Osteocyte (in vitro differentiated cells): Measurements from ENCODE around the gene PCNX1. TPM values are rescaled to one million over a fixed set of nuclear protein-coding genes. Genes with fewer than 3 reads are reported as not detected.

Experiments used
- DNase-seq: peaks from one replicate; pipeline ENCODE4 v3.0.0; 2021; ENCODE audit warnings: mixed read lengths; ENCODE audit not compliant: unreplicated experiment; ENCODE audit errors: extremely low spot score
- H3K27ac Mint-ChIP-seq: one replicate; pipeline ENCODE4 v1.8.0; 2021; ENCODE audit warnings: mild to moderate bottlenecking, mixed read lengths; ENCODE audit not compliant: unreplicated experiment
- H3K27me3 Mint-ChIP-seq: one replicate; pipeline ENCODE4 v1.8.0; 2021; ENCODE audit warnings: mixed read lengths; ENCODE audit not compliant: unreplicated experiment
- H3K36me3 Mint-ChIP-seq: one replicate; pipeline ENCODE4 v1.8.0; 2021; ENCODE audit warnings: mixed read lengths; ENCODE audit not compliant: unreplicated experiment
- H3K4me1 Mint-ChIP-seq: one replicate; pipeline ENCODE4 v1.8.0; 2021; ENCODE audit warnings: mixed read lengths; ENCODE audit not compliant: unreplicated experiment
- H3K4me3 Mint-ChIP-seq: one replicate; pipeline ENCODE4 v1.8.0; 2021; ENCODE audit warnings: mild to moderate bottlenecking, moderate library complexity, mixed read lengths; ENCODE audit not compliant: unreplicated experiment
- H3K9me3 Mint-ChIP-seq: one replicate; pipeline ENCODE4 v1.8.0; 2021; ENCODE audit warnings: mixed read lengths; ENCODE audit not compliant: unreplicated experiment
- CTCF ChIP-seq: fragments of 200-600 bp; sonication (generic); IDR thresholded peaks from 2 replicates; pipeline ENCODE4 v1.5.0; 2021; ENCODE audit warnings: antibody characterized with exemption, mild to moderate bottlenecking, moderate library complexity
- total RNA-seq: library from RNA; stranded (reverse); gene quantifications from 2 replicates; pipeline ENCODE4 v1.2.1, GENCODE V29; 2021

Gene PCNX1
- total RNA-seq, 1 donor from 2014 or later: 72.2 TPM

DNA sequence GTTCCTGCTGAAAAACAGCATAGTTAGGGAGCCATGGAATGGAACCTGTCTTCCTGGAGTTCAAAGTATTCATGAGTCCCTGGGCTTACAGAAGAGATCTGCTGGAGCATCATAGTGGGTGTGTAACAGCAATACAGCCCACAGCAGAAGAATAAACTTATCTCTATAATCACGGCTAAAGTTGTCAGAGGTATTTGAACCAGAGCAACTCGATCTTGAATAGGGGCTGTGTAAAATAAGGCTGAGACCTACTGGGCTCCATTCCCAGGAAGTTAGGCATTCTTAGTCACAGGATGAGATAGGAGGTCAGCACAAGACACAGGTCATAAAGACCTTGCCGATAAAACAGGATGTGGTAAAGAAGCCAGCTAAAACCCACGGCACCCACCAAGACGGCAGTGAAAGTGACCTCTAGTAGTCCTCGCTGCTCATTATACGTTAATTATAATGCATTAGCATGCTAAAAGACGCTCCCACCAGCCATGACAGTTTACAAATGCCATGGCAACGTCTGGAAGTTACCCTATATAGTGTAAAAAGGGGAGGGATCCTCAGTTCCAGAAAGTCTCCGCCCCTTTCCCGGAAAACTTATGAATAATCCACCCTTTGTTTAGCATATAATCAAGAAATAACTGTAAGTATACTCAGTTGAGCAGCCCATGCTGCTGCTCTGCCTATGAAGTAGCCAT is 223.4 kb downstream of the PCNX1 start:
- TF ChIP-seq CTCF: no peak
- H3K4me3 Mint-ChIP-seq: no peak overlapping the region
- no peaks in the 10 kb centered on the region for H3K9me3 Mint-ChIP-seq
- peak; percentile 27 for DNase-seq
- H3K27me3 Mint-ChIP-seq: no peaks in the 10 kb centered on the region
- H3K4me1 Mint-ChIP-seq: no peaks in the 10 kb centered on the region
- no peaks in the 10 kb centered on the region for H3K36me3 Mint-ChIP-seq
- no peak overlapping the region for H3K27ac Mint-ChIP-seq

DNA sequence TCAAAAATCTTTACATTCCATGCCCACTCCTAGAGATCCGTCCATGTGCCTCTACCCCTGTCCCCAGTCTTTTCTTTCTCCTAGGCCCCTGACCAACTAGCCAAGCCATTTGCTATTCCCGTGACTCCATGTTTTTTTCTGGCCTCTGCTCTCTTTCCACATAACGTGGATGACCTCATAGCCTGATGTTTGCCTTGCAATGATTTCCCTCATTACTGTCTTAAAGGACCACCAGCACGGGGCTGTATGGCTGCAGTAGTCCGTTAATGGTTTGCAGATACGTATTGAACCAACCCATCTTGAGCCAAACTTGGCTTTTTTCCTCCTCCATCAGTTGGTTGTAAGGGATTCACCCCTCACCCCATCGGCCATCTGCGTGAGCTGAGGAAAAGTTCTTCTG is 226.0 kb downstream of the PCNX1 start:
- no peak for TF ChIP-seq CTCF
- peak; percentile 57 for DNase-seq
- H3K4me1 Mint-ChIP-seq: no peaks in the 10 kb centered on the region

DNA sequence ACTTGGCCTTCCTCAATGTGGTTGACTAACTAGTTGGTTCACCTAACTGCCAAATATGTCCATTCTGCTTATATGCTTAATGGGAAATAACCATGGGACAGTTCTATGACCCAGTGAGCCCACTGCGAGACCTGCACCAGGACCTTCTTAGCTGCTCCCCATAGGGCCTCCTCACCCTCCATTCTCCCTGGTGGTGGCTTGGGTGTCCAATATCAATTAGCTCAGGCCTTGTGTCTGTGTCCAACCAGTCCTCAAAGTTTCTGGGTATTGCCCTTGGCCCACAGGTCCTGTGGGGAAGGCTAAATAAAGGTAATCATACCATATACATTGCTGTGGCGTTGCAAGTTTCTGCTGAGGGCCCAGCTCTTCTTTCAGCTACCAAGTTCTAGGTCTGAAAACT is 228.2 kb downstream of the PCNX1 start:
- TF ChIP-seq CTCF: no peak
- Mint-ChIP-seq H3K27ac (no peak overlapping the region), H3K4me3 (no peak overlapping the region), H3K27me3 (no peaks in the 10 kb centered on the region), H3K4me1 (no peaks in the 10 kb centered on the region), H3K9me3 (peaks cover 14% of the 10 kb centered on the region), H3K36me3 (no peaks in the 10 kb centered on the region)
- DNase-seq: peak; percentile 23

More for the DNA sequence above, 226.0 kb downstream of the PCNX1 start:
- H3K36me3 Mint-ChIP-seq: no peaks in the 10 kb centered on the region
- H3K27me3 Mint-ChIP-seq: no peaks in the 10 kb centered on the region
- H3K4me3 Mint-ChIP-seq: no peak overlapping the region
- no peak overlapping the region for H3K27ac Mint-ChIP-seq
- peaks cover 14% of the 10 kb centered on the region for H3K9me3 Mint-ChIP-seq

- TF ChIP-seq CTCF: no peak
- Mint-ChIP-seq H3K36me3 (no peaks in the 10 kb centered on the region), H3K9me3 (peaks cover 14% of the 10 kb centered on the region), H3K4me3 (no peak overlapping the region), H3K4me1 (no peaks in the 10 kb centered on the region), H3K27me3 (no peaks in the 10 kb centered on the region), H3K27ac (no peak overlapping the region)
- DNase-seq: peak; percentile 17
Measured at GRCh38 chr14:71135911-71136310, 228.7 kb downstream of the PCNX1 start.

GRCh38 chr14:71136386-71137060 is 229.3 kb downstream of the PCNX1 start:
- Mint-ChIP-seq H3K4me1 (no peaks in the 10 kb centered on the region), H3K9me3 (peaks cover 14% of the 10 kb centered on the region), H3K36me3 (no peaks in the 10 kb centered on the region), H3K27me3 (no peaks in the 10 kb centered on the region), H3K27ac (no peak overlapping the region), H3K4me3 (no peak overlapping the region)
- no peak for TF ChIP-seq CTCF
- peak; percentile 66 for DNase-seq
